ENCODE results near the gene SLC25A48. TPM values are rescaled to one million over a fixed set of nuclear protein-coding genes. Genes with fewer than 3 reads are reported as not detected.
A peak's percentile ranks its signal among the peaks of the same experiment; 100 is the strongest.

SLC25A48 gene
- total RNA-seq, 1 experiment from 2014 or later: 1.6 TPM

DNA sequence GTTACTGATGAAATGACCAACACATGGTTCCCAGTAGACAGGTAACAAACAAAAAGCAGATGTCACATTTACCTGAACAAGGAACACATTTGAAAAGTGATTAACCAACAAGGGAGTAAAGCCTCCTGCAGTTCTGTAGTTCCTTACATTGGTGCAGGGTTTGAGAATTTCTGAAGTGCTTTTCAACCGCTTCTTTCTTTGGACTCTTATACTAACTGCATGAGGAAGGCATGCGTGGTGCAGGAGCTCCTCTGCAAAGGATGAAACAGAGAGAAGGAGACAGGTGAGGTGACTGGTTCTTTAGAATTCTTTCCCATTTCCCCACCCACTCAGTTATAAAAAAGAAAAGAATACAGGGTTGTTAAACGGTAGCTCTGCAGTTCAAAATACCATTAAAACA lies 65.8 kb downstream of the SLC25A48 start:
- Mint-ChIP-seq H3K9me3 (ENCODE audit: unreplicated experiment) (no peaks in the 10 kb centered on the region), H3K27me3 (ENCODE audit: insufficient read depth, unreplicated experiment) (peaks cover 4% of the 10 kb centered on the region)
- no peaks in the 10 kb centered on the region for H3K27me3 ChIP-seq (replicated peaks; ENCODE audit: control insufficient read depth, insufficient read depth, low read length)

DNA sequence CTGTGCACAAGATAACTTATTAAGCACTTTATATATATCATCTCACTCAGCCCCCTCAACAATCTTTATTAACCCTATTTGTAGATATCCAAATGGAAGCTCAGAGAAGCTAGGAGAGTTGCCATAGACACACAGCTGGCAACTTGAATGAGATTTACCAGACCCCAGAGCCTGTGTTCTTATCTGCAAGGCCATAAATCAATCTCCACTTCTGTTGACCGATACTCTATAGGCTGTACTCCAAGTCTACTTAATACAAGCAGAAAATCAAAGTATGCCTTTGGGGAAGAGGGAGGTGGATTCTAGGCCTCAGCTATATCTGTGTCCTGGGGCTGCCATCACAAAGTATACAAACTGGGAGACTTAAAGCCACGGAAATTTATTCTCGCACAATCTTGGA lies 67.2 kb downstream of the SLC25A48 start:
- Mint-ChIP-seq H3K27ac (ENCODE audit: unreplicated experiment) (no peak overlapping the region), H3K36me3 (ENCODE audit: insufficient read depth, unreplicated experiment) (no peaks in the 10 kb centered on the region), H3K4me1 (ENCODE audit: low read depth, unreplicated experiment) (peaks cover 20% of the 10 kb centered on the region), H3K4me3 (ENCODE audit: unreplicated experiment) (peak overlapping the region; percentile 41), H3K9me3 (ENCODE audit: unreplicated experiment) (no peaks in the 10 kb centered on the region), H3K27me3 (ENCODE audit: insufficient read depth, unreplicated experiment) (peaks cover 4% of the 10 kb centered on the region)
- no peak overlapping the region for H3K4me3 ChIP-seq (ENCODE audit: low read depth, low read length)
- no TSS peak for BruUV-seq (replicated peaks)
- H3K27me3 ChIP-seq (replicated peaks; ENCODE audit: control insufficient read depth, insufficient read depth, low read length): no peaks in the 10 kb centered on the region
- DNase-seq: peak in 1 of 2 experiments; percentile 25
- ChIA-PET POLR2A (no interaction called here), CTCF (no interaction called here)
- H3K4me1 ChIP-seq: peaks cover 27% of the 10 kb centered on the region
- TF ChIP-seq, protein P1, sequence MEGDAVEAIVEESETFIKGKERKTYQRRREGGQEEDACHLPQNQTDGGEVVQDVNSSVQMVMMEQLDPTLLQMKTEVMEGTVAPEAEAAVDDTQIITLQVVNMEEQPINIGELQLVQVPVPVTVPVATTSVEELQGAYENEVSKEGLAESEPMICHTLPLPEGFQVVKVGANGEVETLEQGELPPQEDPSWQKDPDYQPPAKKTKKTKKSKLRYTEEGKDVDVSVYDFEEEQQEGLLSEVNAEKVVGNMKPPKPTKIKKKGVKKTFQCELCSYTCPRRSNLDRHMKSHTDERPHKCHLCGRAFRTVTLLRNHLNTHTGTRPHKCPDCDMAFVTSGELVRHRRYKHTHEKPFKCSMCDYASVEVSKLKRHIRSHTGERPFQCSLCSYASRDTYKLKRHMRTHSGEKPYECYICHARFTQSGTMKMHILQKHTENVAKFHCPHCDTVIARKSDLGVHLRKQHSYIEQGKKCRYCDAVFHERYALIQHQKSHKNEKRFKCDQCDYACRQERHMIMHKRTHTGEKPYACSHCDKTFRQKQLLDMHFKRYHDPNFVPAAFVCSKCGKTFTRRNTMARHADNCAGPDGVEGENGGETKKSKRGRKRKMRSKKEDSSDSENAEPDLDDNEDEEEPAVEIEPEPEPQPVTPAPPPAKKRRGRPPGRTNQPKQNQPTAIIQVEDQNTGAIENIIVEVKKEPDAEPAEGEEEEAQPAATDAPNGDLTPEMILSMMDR (IDR thresholded peaks at IDR 0.05; ENCODE audit: insufficient read depth in 1 of 2, low read depth in 1 of 2, low read length in 1 of 2, severe bottlenecking in 1 of 2, unreplicated experiment in 1 of 2): no peak
- no peaks in the 10 kb centered on the region for H3K36me3 ChIP-seq (ENCODE audit: control insufficient read depth, insufficient read depth, low read length)
- H3K9me3 ChIP-seq: no peaks in the 10 kb centered on the region
- intact Hi-C loops (cut with micrococcal nuclease; ENCODE audit: unreplicated experiment): loop anchor here (2.0 kb wide), 1 partner anchor 25 kb away; no protein-coding TSS in a partner anchor

More for the DNA sequence above, 65.8 kb downstream of the SLC25A48 start:
- 0 out of 2 replicates have a peak, but pooled peaks cover 1% of the 10 kb centered on the region for H3K9me3 ChIP-seq
- TF ChIP-seq, protein P1 (IDR thresholded peaks at IDR 0.05; ENCODE audit: insufficient read depth in 1 of 2, low read depth in 1 of 2, low read length in 1 of 2, severe bottlenecking in 1 of 2, unreplicated experiment in 1 of 2): no peak
- Mint-ChIP-seq H3K4me1 (ENCODE audit: low read depth, unreplicated experiment) (peaks cover 27% of the 10 kb centered on the region), H3K4me3 (ENCODE audit: unreplicated experiment) (no peak overlapping the region), H3K27ac (ENCODE audit: unreplicated experiment) (no peak overlapping the region), H3K36me3 (ENCODE audit: insufficient read depth, unreplicated experiment) (no peaks in the 10 kb centered on the region)
- POLR2A ChIA-PET: no interaction called here
- CTCF ChIA-PET: interaction anchor here (0.6 to 1.2 kb wide), 2 partner anchors 51 to 187 kb away, joined by 3 read pairs; no protein-coding TSS in a partner anchor
- BruUV-seq (replicated peaks): no TSS peak
- H3K4me1 ChIP-seq: peaks cover 32% of the 10 kb centered on the region
- no peaks in the 10 kb centered on the region for H3K36me3 ChIP-seq (ENCODE audit: control insufficient read depth, insufficient read depth, low read length)
- no peak for DNase-seq
- H3K4me3 ChIP-seq (ENCODE audit: low read depth, low read length): no peak overlapping the region
- intact Hi-C loops (cut with micrococcal nuclease; ENCODE audit: unreplicated experiment): loop anchor here (2.0 kb wide), 1 partner anchor 27 kb away; no protein-coding TSS in a partner anchor

DNA sequence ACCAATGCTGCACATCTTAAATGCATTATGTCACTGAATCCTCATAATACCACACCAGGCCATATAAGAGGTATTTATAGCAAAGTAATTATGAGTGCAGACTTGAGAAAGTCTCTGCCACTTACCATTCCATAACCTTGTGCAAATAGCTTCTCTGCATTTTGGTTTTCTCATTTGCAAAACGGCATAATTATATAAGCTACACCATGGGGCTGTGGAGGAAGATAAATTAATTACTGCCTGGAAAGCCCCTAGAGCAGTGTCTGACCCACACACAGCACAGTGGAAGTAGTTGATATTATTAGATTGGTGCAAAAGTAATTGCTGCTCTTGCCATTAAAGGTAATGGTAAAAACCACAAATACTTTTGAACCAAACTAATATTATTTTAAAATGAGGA lies 70.7 kb downstream of the SLC25A48 start:
- Mint-ChIP-seq H3K27me3 (ENCODE audit: insufficient read depth, unreplicated experiment) (no peaks in the 10 kb centered on the region), H3K4me3 (ENCODE audit: unreplicated experiment) (no peak overlapping the region), H3K27ac (ENCODE audit: unreplicated experiment) (no peak overlapping the region), H3K9me3 (ENCODE audit: unreplicated experiment) (no peaks in the 10 kb centered on the region), H3K4me1 (ENCODE audit: low read depth, unreplicated experiment) (peaks cover 25% of the 10 kb centered on the region), H3K36me3 (ENCODE audit: insufficient read depth, unreplicated experiment) (no peaks in the 10 kb centered on the region)
- no peak for DNase-seq
- peaks cover 33% of the 10 kb centered on the region for H3K4me1 ChIP-seq
- no peak overlapping the region for H3K4me3 ChIP-seq (ENCODE audit: low read depth, low read length)
- intact Hi-C loops (cut with micrococcal nuclease; ENCODE audit: unreplicated experiment): no loop called here
- no peaks in the 10 kb centered on the region for H3K36me3 ChIP-seq (ENCODE audit: control insufficient read depth, insufficient read depth, low read length)
- ChIA-PET POLR2A (no interaction called here), CTCF (no interaction called here)
- H3K27me3 ChIP-seq (replicated peaks; ENCODE audit: control insufficient read depth, insufficient read depth, low read length): no peaks in the 10 kb centered on the region; the same call in 1 of the 2 replicates
- TF ChIP-seq, protein P1 (IDR thresholded peaks at IDR 0.05; ENCODE audit: insufficient read depth in 1 of 2, low read depth in 1 of 2, low read length in 1 of 2, severe bottlenecking in 1 of 2, unreplicated experiment in 1 of 2): no peak
- no peaks in the 10 kb centered on the region for H3K9me3 ChIP-seq
- BruUV-seq (replicated peaks): no TSS peak
